CD4-positive, alpha-beta memory T cell (primary cell): ENCODE results near the gene TEX55. TPM values are rescaled to one million over a fixed set of nuclear protein-coding genes. Genes with fewer than 3 reads are reported as not detected.

Experiments
- CTCF ChIA-PET: fragments of 350-600 bp; sonication (Branson Sonifier 250); formaldehyde crosslinking; loops from one replicate; lab custom pipeline; 2021; ENCODE audit warnings: inconsistent platforms; ENCODE audit not compliant: partially characterized antibody; lab: Charles Lee
- POLR2A ChIA-PET: fragments of 350-600 bp; sonication (Branson Sonifier 250); formaldehyde crosslinking; loops from one replicate; lab custom pipeline; 2021; ENCODE audit not compliant: partially characterized antibody; lab: Charles Lee
- DNase-seq, 5 donors: peaks; one replicate each; pipeline versions ENCODE4 v3.0.0 to v3.0.0-alpha.2; 2020 to 2022; ENCODE audit warnings: mixed read lengths in 1 of 5
- H3K27ac ChIP-seq: one replicate; pipeline ENCODE4 v1.7.0; 2013; ENCODE audit warnings: low read depth, low read length
- H3K27me3 ChIP-seq: 2 replicates; pipeline ENCODE4 v1.7.0; 2013; ENCODE audit warnings: mild to moderate bottlenecking, low read length, moderate library complexity; ENCODE audit not compliant: insufficient read depth
- H3K36me3 ChIP-seq: 2 replicates; pipeline ENCODE4 v1.7.0; 2013; ENCODE audit warnings: mild to moderate bottlenecking, low read length, moderate library complexity; ENCODE audit not compliant: insufficient read depth
- H3K4me1 ChIP-seq: 2 replicates; pipeline ENCODE4 v1.7.0; 2013; ENCODE audit warnings: mild to moderate bottlenecking, low read length, moderate library complexity; ENCODE audit not compliant: insufficient read depth
- H3K4me3 ChIP-seq, 2 donors: one replicate each; pipeline ENCODE4 v1.7.0; 2013; ENCODE audit warnings: low read length in 2 of 2, mild to moderate bottlenecking in 1 of 2
- H3K9me3 ChIP-seq, 2 donors: one replicate each; pipeline ENCODE4 v1.7.0; 2013; ENCODE audit warnings: low read length in 2 of 2, control low read depth in 1 of 2; ENCODE audit not compliant: control insufficient read depth in 1 of 2
- H3K27ac Mint-ChIP-seq, 7 donors: one replicate each; pipeline ENCODE4 v1.8.0; 2020 to 2021; ENCODE audit warnings: mixed read lengths in 7 of 7, mild to moderate bottlenecking in 6 of 7, inconsistent platforms in 3 of 7, moderate library complexity in 3 of 7
- H3K27me3 Mint-ChIP-seq, 2 donors: one replicate each; pipeline ENCODE4 v1.8.0; 2020 to 2021; ENCODE audit warnings: mixed read lengths in 2 of 2
- H3K36me3 Mint-ChIP-seq, 2 donors: one replicate each; pipeline ENCODE4 v1.8.0; 2020 to 2021; ENCODE audit warnings: mixed read lengths in 2 of 2, inconsistent platforms in 1 of 2, mild to moderate bottlenecking in 1 of 2
- H3K4me1 Mint-ChIP-seq, 4 donors: one replicate each; pipeline ENCODE4 v1.8.0; 2020 to 2021; ENCODE audit warnings: mixed read lengths in 4 of 4, mild to moderate bottlenecking in 1 of 4
- H3K4me3 Mint-ChIP-seq, 8 donors: one replicate each; pipeline ENCODE4 v1.8.0; 2020 to 2021; ENCODE audit warnings: mixed read lengths in 8 of 8, mild to moderate bottlenecking in 7 of 8, moderate library complexity in 6 of 8, inconsistent platforms in 3 of 8
- H3K9me3 Mint-ChIP-seq, 8 donors: one replicate each; pipeline ENCODE4 v1.8.0; 2020 to 2021; ENCODE audit warnings: mixed read lengths in 8 of 8, mild to moderate bottlenecking in 5 of 8, inconsistent platforms in 3 of 8, moderate library complexity in 1 of 8
- intact Hi-C: fragments of 100-400 bp; cut with micrococcal nuclease; formaldehyde crosslinking; loops from one replicate; pipeline ENCODE4 v1.15.1; 2023
- polyA plus RNA-seq, 2 donors: library from polyadenylated mRNA; unstranded; fragments of 300-500 nt; fragmentation: Illumina TruSeq; gene quantifications; one replicate each; pipeline ENCODE4 v1.2.3, GENCODE V29; 2021
- total RNA-seq, 2 experiments: library from RNA; stranded (reverse); gene quantifications; one replicate each; pipeline ENCODE4 v1.2.3, GENCODE V29; 2021

The TEX55 gene
- total and polyA plus RNA-seq, 4 experiments from 2014 or later = not detected

- Mint-ChIP-seq H3K27me3 (peaks cover 5 to 13% of the 10 kb centered on the region in 2 donors), H3K4me1 (no peaks in the 10 kb centered on the region), H3K9me3 (no peaks in the 10 kb centered on the region), H3K27ac (no peak overlapping the region), H3K36me3 (no peaks in the 10 kb centered on the region), H3K4me3 (no peak overlapping the region)
- intact Hi-C loops = no loop called here
- CTCF ChIA-PET = interaction anchor here (1.0 kb wide), 1 partner anchor 292 kb away, joined by 3 read pairs; no protein-coding TSS in a partner anchor
- Histone ChIP-seq H3K27ac (no peak overlapping the region), H3K4me1 (no peaks in the 10 kb centered on the region), H3K4me3 (no peak overlapping the region), H3K9me3 (no peaks in the 10 kb centered on the region), H3K36me3 (no peaks in the 10 kb centered on the region), H3K27me3 (no peaks in the 10 kb centered on the region)
- POLR2A ChIA-PET = no interaction called here
- no peak for DNase-seq
Measured at GRCh38 chr3:119176778-119177177, 30.8 kb downstream of the TEX55 start.

- no peak for DNase-seq
- Histone ChIP-seq H3K27me3 (no peaks in the 10 kb centered on the region), H3K4me3 (no peak overlapping the region), H3K4me1 (no peaks in the 10 kb centered on the region), H3K27ac (no peak overlapping the region), H3K36me3 (no peaks in the 10 kb centered on the region), H3K9me3 (no peaks in the 10 kb centered on the region)
- ChIA-PET CTCF (no interaction called here), POLR2A (no interaction called here)
- intact Hi-C loops = no loop called here
- Mint-ChIP-seq H3K27me3 (peaks cover 5 to 13% of the 10 kb centered on the region in 2 donors), H3K36me3 (no peaks in the 10 kb centered on the region), H3K27ac (no peak overlapping the region), H3K9me3 (no peaks in the 10 kb centered on the region), H3K4me1 (no peaks in the 10 kb centered on the region), H3K4me3 (no peak overlapping the region)
Measured at GRCh38 chr3:119177321-119177720, 31.4 kb downstream of the TEX55 start.

GRCh38 chr3:119181765-119182164 lies 35.8 kb downstream of the TEX55 start:
- ChIA-PET POLR2A (no interaction called here), CTCF (no interaction called here)
- Mint-ChIP-seq H3K9me3 (no peaks in the 10 kb centered on the region), H3K4me1 (no peaks in the 10 kb centered on the region), H3K27me3 (peaks cover 8 to 10% of the 10 kb centered on the region in 2 donors), H3K4me3 (no peak overlapping the region), H3K36me3 (no peaks in the 10 kb centered on the region), H3K27ac (no peak overlapping the region)
- H3K36me3 ChIP-seq = no peaks in the 10 kb centered on the region
- H3K27me3 ChIP-seq = no peaks in the 10 kb centered on the region
- intact Hi-C loops = no loop called here
- no peaks in the 10 kb centered on the region for H3K4me1 ChIP-seq
- H3K4me3 ChIP-seq = no peak overlapping the region
- H3K27ac ChIP-seq = no peak overlapping the region
- H3K9me3 ChIP-seq = no peaks in the 10 kb centered on the region
- no peak for DNase-seq

- H3K9me3 Mint-ChIP-seq = no peaks in the 10 kb centered on the region
- peaks cover 4 to 7% of the 10 kb centered on the region in 2 donors for H3K27me3 Mint-ChIP-seq
- no peak for DNase-seq
- Histone ChIP-seq H3K4me1 (no peaks in the 10 kb centered on the region), H3K36me3 (no peaks in the 10 kb centered on the region), H3K27me3 (no peaks in the 10 kb centered on the region), H3K9me3 (no peaks in the 10 kb centered on the region), H3K27ac (no peak overlapping the region), H3K4me3 (no peak overlapping the region)
- ChIA-PET CTCF (no interaction called here), POLR2A (no interaction called here)
- H3K4me3 Mint-ChIP-seq = no peak overlapping the region
- no peaks in the 10 kb centered on the region for H3K36me3 Mint-ChIP-seq
- no peak overlapping the region for H3K27ac Mint-ChIP-seq
- H3K4me1 Mint-ChIP-seq = no peaks in the 10 kb centered on the region
- intact Hi-C loops = no loop called here
Measured at GRCh38 chr3:119184111-119184510, 38.1 kb downstream of the TEX55 start.

GRCh38 chr3:119184796-119185570 lies 39.0 kb downstream of the TEX55 start:
- no peaks in the 10 kb centered on the region for H3K4me1 Mint-ChIP-seq
- intact Hi-C loops = no loop called here
- ChIA-PET CTCF (no interaction called here), POLR2A (no interaction called here)
- H3K27ac ChIP-seq = no peak overlapping the region
- H3K4me3 ChIP-seq = no peak overlapping the region
- no peaks in the 10 kb centered on the region for H3K27me3 ChIP-seq
- no peaks in the 10 kb centered on the region for H3K4me1 ChIP-seq
- H3K36me3 ChIP-seq = no peaks in the 10 kb centered on the region
- H3K4me3 Mint-ChIP-seq = no peak overlapping the region
- H3K36me3 Mint-ChIP-seq = no peaks in the 10 kb centered on the region
- H3K9me3 ChIP-seq = no peaks in the 10 kb centered on the region
- no peaks in the 10 kb centered on the region for H3K9me3 Mint-ChIP-seq
- H3K27ac Mint-ChIP-seq = no peak overlapping the region
- no peak for DNase-seq
- H3K27me3 Mint-ChIP-seq = peaks cover 4 to 7% of the 10 kb centered on the region in 2 donors

- POLR2A ChIA-PET = no interaction called here
- H3K27ac Mint-ChIP-seq = no peak overlapping the region
- intact Hi-C loops = no loop called here
- H3K27ac ChIP-seq = no peak overlapping the region
- CTCF ChIA-PET = interaction anchor here (1.4 kb wide), 1 partner anchor 54 kb away, joined by 3 read pairs; the partner anchor contains the start of gene B4GALT4
- H3K27me3 ChIP-seq = no peaks in the 10 kb centered on the region
- no peaks in the 10 kb centered on the region for H3K9me3 Mint-ChIP-seq
- peaks cover 0 to 5% of the 10 kb centered on the region in 2 donors for H3K27me3 Mint-ChIP-seq
- no peaks in the 10 kb centered on the region for H3K4me1 Mint-ChIP-seq
- no peak overlapping the region for H3K4me3 ChIP-seq
- H3K4me1 ChIP-seq = no peaks in the 10 kb centered on the region
- H3K9me3 ChIP-seq = no peaks in the 10 kb centered on the region
- no peaks in the 10 kb centered on the region for H3K36me3 ChIP-seq
- no peaks in the 10 kb centered on the region for H3K36me3 Mint-ChIP-seq
- no peak for DNase-seq
- no peak overlapping the region for H3K4me3 Mint-ChIP-seq
Measured at GRCh38 chr3:119187266-119187665, 41.3 kb downstream of the TEX55 start.

- H3K4me1 Mint-ChIP-seq = no peaks in the 10 kb centered on the region
- Histone ChIP-seq H3K4me3 (no peak overlapping the region), H3K9me3 (no peaks in the 10 kb centered on the region), H3K27me3 (no peaks in the 10 kb centered on the region), H3K36me3 (no peaks in the 10 kb centered on the region), H3K4me1 (no peaks in the 10 kb centered on the region), H3K27ac (no peak overlapping the region)
- intact Hi-C loops = no loop called here
- ChIA-PET CTCF (no interaction called here), POLR2A (no interaction called here)
- no peak overlapping the region for H3K4me3 Mint-ChIP-seq
- no peaks in the 10 kb centered on the region for H3K36me3 Mint-ChIP-seq
- no peak for DNase-seq
- H3K27me3 Mint-ChIP-seq = peaks cover 0 to 3% of the 10 kb centered on the region in 2 donors
- H3K9me3 Mint-ChIP-seq = no peaks in the 10 kb centered on the region
- H3K27ac Mint-ChIP-seq = no peak overlapping the region
Measured at GRCh38 chr3:119191800-119192199, 45.8 kb downstream of the TEX55 start.
